Adrenal gland (tissue), 12 donors: Measurements from ENCODE around the gene TAS1R1. TPM values are rescaled to one million over a fixed set of nuclear protein-coding genes. Genes with fewer than 3 reads are reported as not detected.

Experiments used
- DNase-seq, 7 donors: peaks; one replicate each; pipeline ENCODE4 v3.0.0-alpha.2; 2019 to 2020
- H3K27ac ChIP-seq, 5 donors: fragments of 200-600 bp; sonication (generic) in 4 of 5; 1 replicate in 3 of 5; 2 replicates in 2 of 5; pipeline versions ENCODE4 v1.5.1 to v1.8.0; 2016 to 2020; ENCODE audit warnings: mild to moderate bottlenecking in 1 of 5
- H3K27me3 ChIP-seq: fragments of 200-600 bp; 2 replicates; pipeline ENCODE4 v1.8.0; 2021
- H3K36me3 ChIP-seq, 2 donors: fragments of 200-600 bp; replicated peaks in 1 of 2; 1 replicate in 1 of 2; 2 replicates in 1 of 2; pipeline versions ENCODE4 v1.5.1 to v1.8.0; 2018 to 2022
- H3K4me1 ChIP-seq, 2 donors: fragments of 200-600 bp; replicated peaks in 1 of 2; 1 replicate in 1 of 2; 2 replicates in 1 of 2; pipeline versions ENCODE4 v1.5.1 to v1.8.0; 2018 to 2021
- H3K4me3 ChIP-seq, 4 donors: fragments of 200-600 bp; sonication (generic) in 3 of 4; one replicate each; pipeline ENCODE4 v1.5.1; 2016 to 2018
- H3K9me3 ChIP-seq, 3 donors: fragments of 200-600 bp; sonication (generic) in 1 of 3; replicated peaks in 1 of 3; 1 replicate in 2 of 3; 2 replicates in 1 of 3; pipeline versions ENCODE4 v1.5.1 to v1.8.0; 2016 to 2021
- CTCF ChIP-seq, 6 experiments: fragments of 450-650 bp in 4 of 6; fragments of 200-600 bp in 2 of 6; sonication (generic) in 1 of 6; IDR thresholded peaks; 1 replicate in 5 of 6; 2 replicates in 1 of 6; pipeline versions ENCODE4 v1.5.1 to v1.8.0; 2016 to 2021; ENCODE audit warnings: antibody characterized with exemption in 6 of 6, mild to moderate bottlenecking in 2 of 6, moderate library complexity in 1 of 6
- POLR2A ChIP-seq, 2 donors: fragments of 450-650 bp; IDR thresholded peaks; one replicate each; pipeline ENCODE4 v1.6.1; 2017; ENCODE audit warnings: antibody characterized with exemption in 2 of 2, mild to moderate bottlenecking in 2 of 2, moderate library complexity in 1 of 2
- WGBS, 4 donors: extraction: QIAGEN DNeasy Blood & Tissue Kit in 2 of 4; methylation state at CpG; one replicate each; pipeline versions ENCODE4 v1.1.5 to v1.1.7; 2013 to 2017; 5-methylcytosine and 5-hydroxymethylcytosine counted together
- intact Hi-C, 2 donors: fragments of 100-400 bp; cut with DNase I; formaldehyde crosslinking; loops; one replicate each; pipeline versions ENCODE4 v1.14.1 to v1.15.0; 2022 to 2023
- polyA plus RNA-seq, 3 donors: library from polyadenylated mRNA; stranded (reverse); fragments of 200-250 nt in 2 of 3; fragments of 350-450 nt in 1 of 3; fragmentation: Illumina TruSeq in 1 of 3; extraction: RNeasy Lipid Tissue Mini Kit (QIAGEN cat#74804) in 1 of 3; gene quantifications; one replicate each; pipeline ENCODE4 v1.2.3, GENCODE V29; 2013 to 2014
- total RNA-seq, 9 donors: library from RNA; depleted of rRNA in 4 of 9; stranded (reverse); fragments of >200 nt in 4 of 9; fragments of 120-200 nt in 1 of 9; fragmentation: NEBNext Ultra II Directional in 1 of 9; extraction: Animal tissue kit (Norgen Biotek cat#: 25700) in 1 of 9; gene quantifications; one replicate each; pipeline versions ENCODE4 v1.1.0 to v1.2.4, GENCODE V29; 2013 to 2023
- donor health status: healthy with polysubstance abuse.
- donor health status: Bipolar disorder and iron deficiency.
- donor health status: DM: yes; HTN: yes; CAD: no.
- donor health status: DM: no; HTN: no; CAD: no.
- donor health status: DM: no; HTN: no; CAD: no.
- donor health status: DM: yes; HTN: yes; CAD: no.

The TAS1R1 gene
- total and polyA plus RNA-seq, 12 donors, result 0.11 to 0.83 (median 0.40) TPM; not detected in 5

- peak in 1 of 6 experiments; percentile 7 for TF ChIP-seq CTCF (IDR thresholded peaks at IDR 0.05)
- TF ChIP-seq POLR2A (IDR thresholded peaks at IDR 0.05), result peak; percentile 44 to 45
- Histone ChIP-seq H3K4me1 (peaks cover 10 to 23% of the 10 kb centered on the region in 2 donors), H3K9me3 (no peaks in the 10 kb centered on the region), H3K27me3 (no peaks in the 10 kb centered on the region), H3K36me3 (peaks cover 0 to 6% of the 10 kb centered on the region in 2 donors), H3K4me3 (peak within 1 kb of the TSS; percentile 73 to 98 (median 86)), H3K27ac (peak within 1 kb of the TSS; percentile 81 to 99 (median 93))
- DNase-seq, result peak; percentile 99 to 100 (median 100)
- 0 to 4% (median 0%) methylated on average over 5 to 84 of the region's 84 CpGs for WGBS, 4 donors
- intact Hi-C loops, result no loop called here
Observed at GRCh38 chr1:6613361-6614018, 58.4 kb downstream of the TAS1R1 start, which contains the start of gene PHF13. TSS of gene PHF13 (plus strand) at chr1:6613731. CDS start at chr1:6614067, 336 bp downstream.

- 1% methylated on average over 19 to 114 of the region's 117 CpGs; no CpG with 5 or more reads in 1 of the 4 donors for WGBS, 4 donors
- intact Hi-C loops, result no loop called here
- TF ChIP-seq POLR2A (IDR thresholded peaks at IDR 0.05) (no peak), CTCF (IDR thresholded peaks at IDR 0.05) (no peak)
- Histone ChIP-seq H3K27ac (peak overlapping the region; percentile 76 to 95 (median 87)), H3K36me3 (peaks cover 0 to 6% of the 10 kb centered on the region in 2 donors), H3K27me3 (no peaks in the 10 kb centered on the region), H3K4me1 (peaks cover 10 to 23% of the 10 kb centered on the region in 2 donors), H3K9me3 (no peaks in the 10 kb centered on the region), H3K4me3 (peak overlapping the region; percentile 25 to 98 (median 79))
- peak in 5 of 7 donors; percentile 41 to 76 (median 64) for DNase-seq
Observed at GRCh38 chr1:6614019-6614928, 59.2 kb downstream of the TAS1R1 start.

GRCh38 chr1:6614929-6615785, 60.0 kb downstream of the TAS1R1 start:
- no peaks in the 10 kb centered on the region for H3K9me3 ChIP-seq
- H3K36me3 ChIP-seq, result peaks cover 0 to 15% of the 10 kb centered on the region in 2 donors
- DNase-seq, result peak in 2 of 7 donors; percentile 29 to 47
- TF ChIP-seq POLR2A (IDR thresholded peaks at IDR 0.05) (no peak), CTCF (IDR thresholded peaks at IDR 0.05) (no peak)
- peak overlapping the region in 4 of 5 donors; percentile 19 to 95 (median 83) for H3K27ac ChIP-seq
- H3K4me1 ChIP-seq, result peaks cover 10 to 23% of the 10 kb centered on the region in 2 donors
- no peaks in the 10 kb centered on the region for H3K27me3 ChIP-seq
- 1 to 33% (median 7%) methylated on average over 1 to 76 of the region's 82 CpGs for WGBS, 4 donors
- peak overlapping the region in 2 of 4 donors; percentile 85 to 98 for H3K4me3 ChIP-seq
- intact Hi-C loops, result no loop called here
